Prostate gland (tissue), 2 donors: ENCODE results near the gene TSPOAP1. TPM values are rescaled to one million over a fixed set of nuclear protein-coding genes. Genes with fewer than 3 reads are reported as not detected.

Experiments used
- DNase-seq: peaks from one replicate; pipeline ENCODE4 v3.0.0-alpha.2; 2019; ENCODE audit warnings: low spot score
- H3K27ac ChIP-seq, 2 donors: fragments of 200-600 bp; sonication (generic); 2 replicates each; pipeline ENCODE4 v1.5.1; 2017 to 2019
- H3K27me3 ChIP-seq: fragments of 200-600 bp; sonication (generic); replicated peaks from 2 replicates; pipeline ENCODE4 v1.5.1; 2019; ENCODE audit not compliant: insufficient read depth
- H3K36me3 ChIP-seq, 2 donors: fragments of 200-600 bp; sonication (generic); 1 replicate in 1 of 2; 2 replicates in 1 of 2; pipeline versions ENCODE4 v1.5.1 to v1.8.1; 2017 to 2019
- H3K4me1 ChIP-seq: fragments of 200-600 bp; sonication (generic); replicated peaks from 2 replicates; pipeline ENCODE4 v1.5.1; 2019
- H3K4me3 ChIP-seq, 2 donors: fragments of 200-600 bp; sonication (generic); 2 replicates each; pipeline ENCODE4 v1.5.1; 2017 to 2019
- H3K9me3 ChIP-seq: fragments of 200-600 bp; sonication (generic); 2 replicates; pipeline ENCODE4 v1.5.1; 2017
- POLR2A ChIP-seq: fragments of 450-650 bp; IDR thresholded peaks from one replicate; pipeline ENCODE4 v1.6.1; 2016; ENCODE audit warnings: antibody characterized with exemption, mild to moderate bottlenecking
- POLR2AphosphoS5 ChIP-seq: sonication (generic); formaldehyde crosslinking; IDR thresholded peaks from one replicate; pipeline ENCODE4 v1.6.1; 2017; ENCODE audit warnings: antibody characterized with exemption
- WGBS: methylation state at CpG from one replicate; pipeline ENCODE4 v1.1.5; 2018; 5-methylcytosine and 5-hydroxymethylcytosine counted together
- intact Hi-C: fragments of 100-400 bp; cut with DNase I; formaldehyde crosslinking; loops from one replicate; pipeline ENCODE4 v1.14.2; 2022
- total RNA-seq, 2 donors: library from RNA; depleted of rRNA; stranded (reverse); fragments of >200 nt; gene quantifications; one replicate each; pipeline ENCODE4 v1.1.0, GENCODE V29; 2016
- TF ChIP-seq, protein P1 (sequence below), 4 experiments: fragments of 200-600 bp in 2 of 4; fragments of 450-650 bp in 2 of 4; sonication (generic) in 2 of 4; IDR thresholded peaks; 1 replicate in 3 of 4; 2 replicates in 1 of 4; pipeline ENCODE4 v1.5.1; 2016 to 2019; ENCODE audit warnings: antibody characterized with exemption in 4 of 4, mild to moderate bottlenecking in 2 of 4, moderate library complexity in 2 of 4

Gene TSPOAP1
- total RNA-seq, 2 donors from 2014 or later, result 22.7 to 26.5 TPM

DNA sequence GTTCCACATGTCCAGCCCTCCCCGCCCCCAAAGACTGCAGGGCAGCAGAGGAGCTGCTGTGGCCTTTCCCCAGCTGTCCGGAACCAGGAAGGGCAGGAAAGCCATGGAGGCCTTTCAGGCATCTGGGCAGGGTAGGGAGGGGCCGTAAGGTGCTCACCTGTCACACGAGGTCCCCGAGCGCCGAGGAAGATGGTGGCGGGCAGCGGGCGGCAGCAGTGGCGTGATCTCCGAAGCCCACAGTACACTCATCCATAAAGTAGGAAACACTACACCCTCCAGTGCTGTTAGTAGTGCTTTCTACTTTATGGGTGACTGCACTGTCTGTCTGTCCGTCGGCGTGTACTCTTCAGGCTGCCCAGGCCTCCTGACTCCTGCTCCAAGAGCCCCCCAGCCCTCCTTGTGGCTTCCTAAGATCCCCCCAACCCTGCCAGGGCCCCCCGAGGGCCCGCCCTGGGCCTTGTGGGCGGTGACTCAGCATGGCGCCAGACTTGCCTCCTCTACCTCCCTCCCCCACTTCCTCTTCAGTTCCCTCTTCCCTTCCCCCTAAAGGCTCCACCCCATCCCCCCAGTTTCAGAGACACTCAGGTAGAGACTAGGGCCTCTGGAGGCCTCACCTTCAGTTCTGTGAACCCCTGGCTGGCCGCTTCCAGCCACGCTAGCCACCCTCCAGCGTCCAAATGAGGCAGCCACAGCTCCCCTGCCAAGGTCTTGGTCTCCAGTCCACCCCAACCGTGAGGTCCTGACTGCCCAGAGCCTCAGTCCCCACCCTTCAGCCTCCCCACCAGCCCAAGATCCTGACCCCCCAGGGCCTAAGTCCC, 2.6 kb upstream of the TSPOAP1 start:
- Histone ChIP-seq H3K9me3 (no peaks in the 10 kb centered on the region), H3K27me3 (no peaks in the 10 kb centered on the region), H3K27ac (no peak overlapping the region), H3K36me3 (no peaks in the 10 kb centered on the region), H3K4me3 (peak overlapping the region; percentile 12 to 26), H3K4me1 (no peaks in the 10 kb centered on the region)
- intact Hi-C loops, result no loop called here
- 72% methylated on average over 22 of the region's 23 CpGs for WGBS
- no peak for DNase-seq
- TF ChIP-seq POLR2A (no peak), POLR2AphosphoS5 (no peak)
- TF ChIP-seq, protein P1, sequence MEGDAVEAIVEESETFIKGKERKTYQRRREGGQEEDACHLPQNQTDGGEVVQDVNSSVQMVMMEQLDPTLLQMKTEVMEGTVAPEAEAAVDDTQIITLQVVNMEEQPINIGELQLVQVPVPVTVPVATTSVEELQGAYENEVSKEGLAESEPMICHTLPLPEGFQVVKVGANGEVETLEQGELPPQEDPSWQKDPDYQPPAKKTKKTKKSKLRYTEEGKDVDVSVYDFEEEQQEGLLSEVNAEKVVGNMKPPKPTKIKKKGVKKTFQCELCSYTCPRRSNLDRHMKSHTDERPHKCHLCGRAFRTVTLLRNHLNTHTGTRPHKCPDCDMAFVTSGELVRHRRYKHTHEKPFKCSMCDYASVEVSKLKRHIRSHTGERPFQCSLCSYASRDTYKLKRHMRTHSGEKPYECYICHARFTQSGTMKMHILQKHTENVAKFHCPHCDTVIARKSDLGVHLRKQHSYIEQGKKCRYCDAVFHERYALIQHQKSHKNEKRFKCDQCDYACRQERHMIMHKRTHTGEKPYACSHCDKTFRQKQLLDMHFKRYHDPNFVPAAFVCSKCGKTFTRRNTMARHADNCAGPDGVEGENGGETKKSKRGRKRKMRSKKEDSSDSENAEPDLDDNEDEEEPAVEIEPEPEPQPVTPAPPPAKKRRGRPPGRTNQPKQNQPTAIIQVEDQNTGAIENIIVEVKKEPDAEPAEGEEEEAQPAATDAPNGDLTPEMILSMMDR (IDR thresholded peaks at IDR 0.05), result no peak

DNA sequence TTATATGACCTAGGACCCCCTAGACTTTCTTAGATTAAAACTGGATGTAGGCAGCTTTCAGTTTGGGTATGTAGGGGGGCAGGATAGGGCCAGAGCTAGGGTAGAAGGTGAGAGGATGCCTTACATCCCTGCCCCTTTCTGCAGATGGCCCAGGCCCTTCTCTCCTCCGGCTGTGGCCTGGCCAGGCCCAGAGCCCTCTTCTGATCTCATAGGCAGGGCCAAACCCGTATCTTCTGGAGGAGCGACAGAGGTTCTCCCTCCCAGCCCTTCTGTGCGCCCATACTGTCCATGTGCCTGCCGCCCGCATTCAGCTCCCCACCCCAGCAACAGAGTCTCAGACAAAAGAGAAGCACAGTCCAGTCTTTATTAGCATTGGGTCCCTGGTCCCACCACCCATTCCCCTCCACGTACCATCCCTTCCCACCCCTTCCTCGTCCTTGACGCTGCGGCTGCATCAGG, 2.0 kb upstream of the TSPOAP1 start:
- Histone ChIP-seq H3K27ac (no peak overlapping the region), H3K27me3 (no peaks in the 10 kb centered on the region), H3K4me3 (peak overlapping the region in 1 of 2 donors; percentile 12), H3K36me3 (no peaks in the 10 kb centered on the region), H3K4me1 (no peaks in the 10 kb centered on the region), H3K9me3 (no peaks in the 10 kb centered on the region)
- intact Hi-C loops, result no loop called here
- WGBS, result 82% methylated on average over 10 of the region's 10 CpGs
- TF ChIP-seq POLR2A, result no peak
- TF ChIP-seq, protein P1 (IDR thresholded peaks at IDR 0.05), result no peak
- TF ChIP-seq POLR2AphosphoS5, result no peak
- no peak for DNase-seq

DNA sequence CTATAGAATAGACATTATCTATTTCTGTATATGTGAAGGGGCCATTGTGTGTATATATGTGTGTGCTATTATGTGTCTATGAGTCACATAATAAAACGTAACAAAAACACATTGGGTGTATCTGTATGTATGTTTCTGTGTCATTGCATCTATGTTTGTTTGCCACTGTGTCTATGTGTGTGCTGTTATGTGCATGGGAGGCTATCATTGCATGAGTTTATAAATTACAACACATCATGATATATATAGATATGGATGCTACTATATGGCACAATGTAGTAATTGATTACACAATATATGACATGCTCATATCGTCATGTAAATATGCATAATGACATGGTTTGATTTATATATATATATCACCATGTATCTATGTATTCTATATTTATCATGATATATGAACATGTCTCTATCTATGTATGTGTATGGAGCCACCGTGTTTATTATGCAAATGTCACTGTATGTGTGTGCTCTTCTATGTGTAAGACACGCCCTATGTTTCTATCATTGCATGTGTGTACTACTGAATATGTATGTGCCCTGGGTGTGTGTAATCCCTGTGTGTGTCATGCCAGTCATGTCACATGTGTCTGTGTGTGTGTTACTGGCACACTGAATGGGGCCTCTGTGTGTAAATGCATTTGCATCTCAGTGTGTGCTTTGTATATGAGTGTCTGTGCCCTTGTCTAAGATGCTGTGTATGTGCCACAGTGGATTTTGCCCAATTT, 1.4 kb upstream of the TSPOAP1 start:
- WGBS, result 67% methylated on average over 4 of the region's 4 CpGs

DNA sequence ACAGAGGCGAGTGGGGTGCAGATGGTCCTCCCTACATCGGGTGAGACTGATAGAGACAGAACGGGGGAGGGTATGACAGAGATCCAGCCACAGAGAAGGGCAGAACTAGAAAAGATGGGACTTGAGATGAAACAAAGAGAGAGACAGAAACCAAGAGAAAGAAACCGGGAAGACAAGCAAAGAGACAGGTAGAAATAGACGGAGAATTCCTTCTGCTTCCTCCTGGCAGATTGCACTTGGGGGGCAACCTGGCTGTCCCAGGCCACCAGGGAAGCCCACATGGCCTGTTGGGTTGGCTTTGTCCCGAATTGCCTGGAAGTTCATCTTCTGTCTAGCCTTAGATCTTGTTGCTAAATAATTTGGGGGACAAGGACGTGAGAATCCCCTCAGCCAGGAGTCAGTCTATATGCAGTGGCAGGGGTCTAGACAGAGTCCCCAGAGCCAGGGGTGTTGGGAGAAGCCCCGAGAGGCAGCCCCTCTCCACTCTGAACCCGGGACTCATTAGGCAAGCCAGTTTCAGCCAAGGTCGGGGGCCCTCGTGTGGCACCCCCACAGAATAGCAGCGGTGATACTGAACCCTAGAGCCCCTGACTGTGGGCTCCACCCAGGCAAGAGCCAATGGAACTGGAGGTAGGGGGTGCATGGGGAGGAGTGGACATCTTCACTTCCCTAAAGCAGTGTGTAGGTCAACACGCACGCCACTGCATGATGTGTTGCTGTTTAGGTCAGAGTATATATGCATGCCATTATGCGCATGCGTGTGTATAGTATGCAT, 627 bp upstream of the TSPOAP1 start:
- Histone ChIP-seq H3K9me3 (no peaks in the 10 kb centered on the region), H3K4me3 (no peak overlapping the region), H3K27me3 (no peaks in the 10 kb centered on the region), H3K36me3 (no peaks in the 10 kb centered on the region), H3K27ac (no peak overlapping the region), H3K4me1 (no peaks in the 10 kb centered on the region)
- TF ChIP-seq POLR2A (no peak), POLR2AphosphoS5 (no peak)
- TF ChIP-seq, protein P1 (IDR thresholded peaks at IDR 0.05), result peak in 1 of 4 experiments; percentile 17
- WGBS, result 44% methylated on average over 16 of the region's 16 CpGs
- DNase-seq, result no peak
- intact Hi-C loops, result no loop called here

More for the DNA sequence above, 1.4 kb upstream of the TSPOAP1 start:
- H3K4me3 ChIP-seq, result no peak overlapping the region
- no peaks in the 10 kb centered on the region for H3K27me3 ChIP-seq
- H3K9me3 ChIP-seq, result no peaks in the 10 kb centered on the region
- no peak for TF ChIP-seq POLR2A
- no peaks in the 10 kb centered on the region for H3K4me1 ChIP-seq
- DNase-seq, result no peak
- no peak overlapping the region for H3K27ac ChIP-seq
- H3K36me3 ChIP-seq, result no peaks in the 10 kb centered on the region
- intact Hi-C loops, result no loop called here
